Aorta (tissue), 5 donors: ENCODE data around the gene RASSF4. TPM values are rescaled to one million over a fixed set of nuclear protein-coding genes. Genes with fewer than 3 reads are reported as not detected.

ENCODE experiments used
- ATAC-seq: fragments of 200-7000 bp; cut with Tn5 transposase; one replicate; pipeline ENCODE4 v1.9.1; 2022; ENCODE audit warnings: moderate library complexity; ENCODE audit not compliant: low FRiP score
- DNase-seq, 2 donors: peaks; one replicate each; pipeline ENCODE4 v3.0.0-alpha.2; 2020
- H3K27ac ChIP-seq, 2 donors: one replicate each; pipeline ENCODE4 v1.5.1; 2013; ENCODE audit warnings: low read length in 2 of 2, mild to moderate bottlenecking in 2 of 2, moderate library complexity in 2 of 2, control low read depth in 1 of 2, inconsistent platforms in 1 of 2, low read depth in 1 of 2
- H3K27me3 ChIP-seq, 2 donors: one replicate each; pipeline ENCODE4 v1.6.1; 2013; ENCODE audit warnings: control low read depth in 1 of 2, low read length in 1 of 2, mild to moderate bottlenecking in 1 of 2, moderate library complexity in 1 of 2; ENCODE audit not compliant: insufficient read depth in 2 of 2, control insufficient read depth in 1 of 2
- H3K36me3 ChIP-seq, 2 donors: one replicate each; pipeline ENCODE4 v1.6.1; 2013; ENCODE audit warnings: control low read depth in 1 of 2, low read length in 1 of 2, mild to moderate bottlenecking in 1 of 2; ENCODE audit not compliant: insufficient read depth in 2 of 2, control insufficient read depth in 1 of 2
- H3K4me1 ChIP-seq, 2 donors: one replicate each; pipeline ENCODE4 v1.6.1; 2013; ENCODE audit warnings: low read length in 2 of 2, control low read depth in 1 of 2, mild to moderate bottlenecking in 1 of 2, moderate library complexity in 1 of 2; ENCODE audit not compliant: insufficient read depth in 2 of 2, control insufficient read depth in 1 of 2
- H3K4me3 ChIP-seq, 2 donors: one replicate each; pipeline ENCODE4 v1.5.1; 2013; ENCODE audit warnings: low read length in 2 of 2, control low read depth in 1 of 2, mild to moderate bottlenecking in 1 of 2
- H3K9me3 ChIP-seq: one replicate; pipeline ENCODE4 v1.6.1; 2013; ENCODE audit warnings: mild to moderate bottlenecking, low read length; ENCODE audit not compliant: control insufficient read depth
- WGBS, 2 donors: extraction: QIAGEN DNeasy Blood & Tissue Kit; methylation state at CpG; one replicate each; pipeline ENCODE4 v1.1.7; 2013; 5-methylcytosine and 5-hydroxymethylcytosine counted together
- intact Hi-C, 2 donors: fragments of 100-400 bp; cut with DNase I; formaldehyde crosslinking; loops; one replicate each; pipeline versions ENCODE4 v1.14.2 to v1.15.0; 2022
- polyA plus RNA-seq, 2 donors: library from polyadenylated mRNA; stranded (reverse); fragments of 200-250 nt; gene quantifications; one replicate each; pipeline ENCODE4 v1.2.3, GENCODE V29; 2013
- total RNA-seq, 2 donors: library from RNA; stranded (reverse); fragmentation: NEBNext Ultra II Directional; extraction: Animal tissue kit (Norgen Biotek cat#: 25700); gene quantifications; one replicate each; pipeline ENCODE4 v1.2.1, GENCODE V29; 2021
- donor health status: healthy with polysubstance abuse.
- donor health status: Bipolar disorder and iron deficiency.
- donor health status: DM: no; HTN: no; CAD: no.
- donor health status: DM: no; HTN: no; CAD: no.
- donor health status: DM: yes; HTN: yes; CAD: no.

The RASSF4 gene
- total and polyA plus RNA-seq, 4 donors, result 13.5 to 82.1 (median 29.3) TPM

GRCh38 chr10:44950326-44951225, 9.0 kb upstream of the RASSF4 start:
- no peaks in the 10 kb centered on the region for H3K9me3 ChIP-seq
- H3K27me3 ChIP-seq, result no peaks in the 10 kb centered on the region
- no peaks in the 10 kb centered on the region for H3K4me1 ChIP-seq
- WGBS, 2 donors, result 84 to 88% methylated on average over 10 of the region's 10 CpGs
- intact Hi-C loops, result no loop called here
- ATAC-seq (no peak), DNase-seq (no peak)
- H3K4me3 ChIP-seq, result no peak overlapping the region
- no peaks in the 10 kb centered on the region for H3K36me3 ChIP-seq
- H3K27ac ChIP-seq, result no peak overlapping the region

- intact Hi-C loops, result no loop called here
- no peak overlapping the region for H3K27ac ChIP-seq
- DNase-seq (no peak), ATAC-seq (no peak)
- no peaks in the 10 kb centered on the region for H3K9me3 ChIP-seq
- WGBS, 2 donors, result 84 to 87% methylated on average over 7 of the region's 7 CpGs
- H3K36me3 ChIP-seq, result peaks cover 0 to 1% of the 10 kb centered on the region in 2 donors
- H3K4me1 ChIP-seq, result no peaks in the 10 kb centered on the region
- H3K27me3 ChIP-seq, result no peaks in the 10 kb centered on the region
- no peak overlapping the region for H3K4me3 ChIP-seq
Observed at GRCh38 chr10:44951576-44952226, 7.9 kb upstream of the RASSF4 start.

- ATAC-seq (no peak), DNase-seq (no peak)
- Histone ChIP-seq H3K4me1 (peaks cover 0 to 4% of the 10 kb centered on the region in 2 donors), H3K4me3 (no peak overlapping the region), H3K9me3 (no peaks in the 10 kb centered on the region), H3K36me3 (peaks cover 0 to 2% of the 10 kb centered on the region in 2 donors), H3K27ac (no peak overlapping the region), H3K27me3 (no peaks in the 10 kb centered on the region)
- WGBS, 2 donors, result 54 to 66% methylated on average over 2 of the region's 2 CpGs
- intact Hi-C loops, result no loop called here
Observed at GRCh38 chr10:44952779-44953231, 6.8 kb upstream of the RASSF4 start.

GRCh38 chr10:44954042-44954441, 5.6 kb upstream of the RASSF4 start:
- no peak for ATAC-seq
- H3K27ac ChIP-seq, result no peak overlapping the region
- intact Hi-C loops, result no loop called here

GRCh38 chr10:44954962-44955361, 4.6 kb upstream of the RASSF4 start:
- no peak for DNase-seq
- H3K4me1 ChIP-seq, result peaks cover 0 to 7% of the 10 kb centered on the region in 2 donors
- intact Hi-C loops, result no loop called here
- H3K36me3 ChIP-seq, result peaks cover 0 to 2% of the 10 kb centered on the region in 2 donors
- no peaks in the 10 kb centered on the region for H3K27me3 ChIP-seq
- no peak for ATAC-seq
- H3K4me3 ChIP-seq, result no peak overlapping the region
- no peaks in the 10 kb centered on the region for H3K9me3 ChIP-seq
- H3K27ac ChIP-seq, result no peak overlapping the region

More at GRCh38 chr10:44954042-44954441, 5.6 kb upstream of the RASSF4 start:
- H3K4me3 ChIP-seq, result no peak overlapping the region
- no peaks in the 10 kb centered on the region for H3K9me3 ChIP-seq
- no peaks in the 10 kb centered on the region for H3K27me3 ChIP-seq
- peaks cover 0 to 7% of the 10 kb centered on the region in 2 donors for H3K4me1 ChIP-seq
- DNase-seq, result no peak
- peaks cover 0 to 2% of the 10 kb centered on the region in 2 donors for H3K36me3 ChIP-seq

- H3K4me3 ChIP-seq, result no peak overlapping the region
- H3K9me3 ChIP-seq, result no peaks in the 10 kb centered on the region
- H3K36me3 ChIP-seq, result peaks cover 0 to 2% of the 10 kb centered on the region in 2 donors
- ATAC-seq, result no peak
- peaks cover 0 to 7% of the 10 kb centered on the region in 2 donors for H3K4me1 ChIP-seq
- no peak overlapping the region for H3K27ac ChIP-seq
- no peaks in the 10 kb centered on the region for H3K27me3 ChIP-seq
- 80 to 81% methylated on average over 8 of the region's 8 CpGs for WGBS, 2 donors
- DNase-seq, result no peak
- intact Hi-C loops, result no loop called here
Observed at GRCh38 chr10:44955413-44956070, 4.1 kb upstream of the RASSF4 start.

- ATAC-seq (no peak), DNase-seq (no peak)
- 93 to 96% methylated on average over 4 of the region's 4 CpGs for WGBS, 2 donors
- Histone ChIP-seq H3K36me3 (peaks cover 0 to 2% of the 10 kb centered on the region in 2 donors), H3K27me3 (no peaks in the 10 kb centered on the region), H3K4me3 (no peak overlapping the region), H3K27ac (no peak overlapping the region), H3K9me3 (no peaks in the 10 kb centered on the region), H3K4me1 (peaks cover 0 to 7% of the 10 kb centered on the region in 2 donors)
- intact Hi-C loops, result no loop called here
Observed at GRCh38 chr10:44956226-44956625, 3.4 kb upstream of the RASSF4 start.

GRCh38 chr10:44956717-44957706, 2.6 kb upstream of the RASSF4 start:
- ATAC-seq (no peak), DNase-seq (no peak)
- peaks cover 0 to 2% of the 10 kb centered on the region in 2 donors for H3K36me3 ChIP-seq
- H3K4me3 ChIP-seq, result no peak overlapping the region
- H3K27me3 ChIP-seq, result no peaks in the 10 kb centered on the region
- peaks cover 0 to 7% of the 10 kb centered on the region in 2 donors for H3K4me1 ChIP-seq
- H3K9me3 ChIP-seq, result no peaks in the 10 kb centered on the region
- H3K27ac ChIP-seq, result no peak overlapping the region
- WGBS, 2 donors, result 96 to 100% methylated on average over 4 of the region's 4 CpGs
- intact Hi-C loops, result no loop called here
